NCI-H345 (cell line): Measurements from ENCODE around the gene CCDC102A.

Experiments used
- DNase-seq: peaks from one replicate; lab custom pipeline; 2025; lab: John Stamatoyannopoulos, UW

Gene CCDC102A

GRCh38 chr16:57518520-57518919 is 17.9 kb downstream of the CCDC102A start:
- DNase-seq, result no peak

GRCh38 chr16:57517397-57518367 is 18.7 kb downstream of the CCDC102A start:
- DNase-seq, result no peak

GRCh38 chr16:57516773-57517172 is 19.6 kb downstream of the CCDC102A start:
- DNase-seq, result no peak

- no peak for DNase-seq
These were observed 20.1 kb downstream of the CCDC102A start for GRCh38 chr16:57516176-57516725.

- DNase-seq, result no peak
These were observed 21.4 kb downstream of the CCDC102A start for GRCh38 chr16:57514791-57515600.

GRCh38 chr16:57514371-57514770 is 22.0 kb downstream of the CCDC102A start:
- DNase-seq, result no peak

GRCh38 chr16:57513371-57514102 is 22.8 kb downstream of the CCDC102A start:
- DNase-seq, result no peak

GRCh38 chr16:57512296-57513001 is 23.9 kb downstream of the CCDC102A start:
- DNase-seq, result no peak

- DNase-seq, result no peak
These were observed 26.1 kb downstream of the CCDC102A start for GRCh38 chr16:57510016-57510871.

- DNase-seq, result no peak
These were observed 27.0 kb downstream of the CCDC102A start for GRCh38 chr16:57509231-57509923.

GRCh38 chr16:57508035-57508425 is 28.3 kb downstream of the CCDC102A start:
- no peak for DNase-seq

- DNase-seq, result peak; percentile 26
These were observed 29.0 kb downstream of the CCDC102A start for GRCh38 chr16:57507136-57508034.

- no peak for DNase-seq
These were observed 31.2 kb downstream of the CCDC102A start for GRCh38 chr16:57505169-57505568.

- DNase-seq, result no peak
These were observed 31.9 kb downstream of the CCDC102A start for GRCh38 chr16:57504491-57504890.

- no peak for DNase-seq
These were observed 32.4 kb downstream of the CCDC102A start for GRCh38 chr16:57504001-57504400.

GRCh38 chr16:57503366-57503765 is 33.0 kb downstream of the CCDC102A start:
- DNase-seq, result peak; percentile 84

GRCh38 chr16:57502048-57502775 is 34.2 kb downstream of the CCDC102A start:
- peak; percentile 40 for DNase-seq

GRCh38 chr16:57501492-57501891 is 34.9 kb downstream of the CCDC102A start:
- DNase-seq, result no peak
